ENCODE measurements around the gene TRABD2A.

The TRABD2A gene

GRCh38 chr2:84823229-84823628 lies 57.7 kb downstream of the TRABD2A start:
- DNase-seq (ENCODE audit: extremely low read depth in 1 of 2, low read depth in 1 of 2): no peak

DNA sequence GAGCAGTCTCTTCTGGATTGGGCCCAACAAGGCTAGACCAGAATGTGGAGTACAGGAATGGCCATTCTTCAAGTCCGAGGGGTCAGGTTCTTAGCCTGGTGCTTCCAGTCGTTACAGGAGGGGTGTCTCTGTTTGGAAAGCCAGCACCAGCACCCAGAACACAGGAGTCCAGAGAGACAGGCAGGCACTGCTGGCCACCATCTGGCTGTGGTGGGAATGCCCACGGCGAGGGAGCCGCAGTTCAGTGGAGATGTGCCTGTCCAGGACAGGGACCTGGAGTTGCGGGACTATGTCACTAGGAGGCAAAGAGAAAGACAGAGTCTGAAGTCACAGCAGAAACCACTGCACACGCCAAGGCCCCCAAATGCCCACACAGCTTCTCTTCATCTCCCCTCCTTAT lies 59.1 kb downstream of the TRABD2A start:
- no peak for DNase-seq (ENCODE audit: extremely low read depth in 1 of 2, low read depth in 1 of 2)

- DNase-seq (ENCODE audit: extremely low read depth in 1 of 2, low read depth in 1 of 2): no peak
Observed at GRCh38 chr2:84817239-84817655, 63.6 kb downstream of the TRABD2A start.

DNA sequence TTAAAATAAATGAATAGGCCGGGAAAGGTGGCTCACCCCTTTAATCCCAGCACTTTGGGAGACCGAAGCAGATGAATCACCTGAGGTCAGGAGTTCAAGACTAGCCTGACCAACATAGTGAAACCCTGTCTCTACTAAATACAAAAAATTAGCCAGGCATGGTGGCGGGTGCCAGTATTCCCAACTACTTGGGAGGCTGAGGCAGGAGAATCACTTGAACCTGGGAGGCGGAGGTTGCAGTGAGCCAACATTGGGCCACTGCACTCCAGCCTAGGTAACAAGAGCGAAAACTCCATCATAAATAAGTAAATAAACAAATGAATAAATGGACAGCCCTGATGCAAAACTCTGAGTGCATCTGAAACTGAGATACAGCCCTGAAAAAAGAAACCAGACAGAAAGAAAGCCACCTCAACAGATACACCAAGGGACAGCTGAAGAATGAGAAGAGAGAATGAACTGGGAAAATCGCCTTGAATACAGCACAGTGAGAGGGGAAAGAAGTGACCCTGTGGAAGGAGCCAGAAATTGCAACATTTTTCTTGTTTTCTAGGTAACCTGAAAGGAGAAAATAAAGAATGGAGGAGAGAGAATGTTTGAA lies 64.4 kb downstream of the TRABD2A start:
- no peak for DNase-seq (ENCODE audit: extremely low read depth in 1 of 2, low read depth in 1 of 2)

GRCh38 chr2:84815146-84815545 lies 65.7 kb downstream of the TRABD2A start:
- DNase-seq (ENCODE audit: extremely low read depth in 1 of 2, low read depth in 1 of 2): no peak

GRCh38 chr2:84811839-84812431 lies 68.9 kb downstream of the TRABD2A start:
- no peak for DNase-seq (ENCODE audit: extremely low read depth in 1 of 2, low read depth in 1 of 2)

DNA sequence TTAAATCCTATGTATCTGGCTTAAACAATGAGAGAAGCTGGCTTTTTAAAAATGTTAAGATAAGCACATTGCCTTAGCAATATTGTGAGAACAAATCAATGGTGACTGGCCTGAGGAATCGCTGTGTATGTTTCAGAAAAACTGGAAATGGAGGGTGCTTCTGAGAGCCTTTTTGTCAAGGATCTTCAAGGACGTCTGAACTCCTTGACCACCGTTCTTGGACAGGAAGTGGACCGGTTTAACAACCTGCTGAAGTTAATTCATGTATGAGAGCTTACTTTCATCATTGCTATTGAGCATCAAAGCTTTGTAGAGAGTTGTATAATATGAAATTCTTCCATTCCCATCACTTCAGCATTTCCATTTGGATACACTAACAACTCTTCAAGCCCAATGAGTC lies 72.6 kb downstream of the TRABD2A start:
- DNase-seq (ENCODE audit: extremely low read depth in 1 of 2, low read depth in 1 of 2): no peak

GRCh38 chr2:84807063-84807485 lies 73.8 kb downstream of the TRABD2A start:
- DNase-seq (ENCODE audit: extremely low read depth in 1 of 2, low read depth in 1 of 2): no peak

GRCh38 chr2:84805250-84805958 lies 75.5 kb downstream of the TRABD2A start:
- DNase-seq (ENCODE audit: extremely low read depth in 1 of 2, low read depth in 1 of 2): no peak

DNA sequence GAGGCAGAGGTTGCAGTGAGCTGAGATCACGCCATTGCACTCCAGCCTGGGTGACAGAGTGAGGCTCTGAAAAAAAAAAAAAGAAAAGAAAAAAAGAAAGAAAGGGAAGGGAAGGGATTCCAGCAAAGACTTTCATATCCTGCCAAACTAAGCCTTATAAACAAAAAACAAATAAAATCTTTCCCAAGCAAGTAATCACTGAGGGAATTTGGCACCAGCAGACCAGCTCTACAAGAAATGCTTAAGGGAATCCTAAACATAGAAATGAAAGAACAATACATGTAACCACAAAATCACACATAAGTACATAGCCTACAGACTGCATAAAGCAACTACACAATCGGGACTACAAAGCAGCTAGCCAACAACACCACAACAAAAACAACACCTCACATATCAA lies 79.1 kb downstream of the TRABD2A start:
- DNase-seq (ENCODE audit: extremely low read depth in 1 of 2, low read depth in 1 of 2): no peak

DNA sequence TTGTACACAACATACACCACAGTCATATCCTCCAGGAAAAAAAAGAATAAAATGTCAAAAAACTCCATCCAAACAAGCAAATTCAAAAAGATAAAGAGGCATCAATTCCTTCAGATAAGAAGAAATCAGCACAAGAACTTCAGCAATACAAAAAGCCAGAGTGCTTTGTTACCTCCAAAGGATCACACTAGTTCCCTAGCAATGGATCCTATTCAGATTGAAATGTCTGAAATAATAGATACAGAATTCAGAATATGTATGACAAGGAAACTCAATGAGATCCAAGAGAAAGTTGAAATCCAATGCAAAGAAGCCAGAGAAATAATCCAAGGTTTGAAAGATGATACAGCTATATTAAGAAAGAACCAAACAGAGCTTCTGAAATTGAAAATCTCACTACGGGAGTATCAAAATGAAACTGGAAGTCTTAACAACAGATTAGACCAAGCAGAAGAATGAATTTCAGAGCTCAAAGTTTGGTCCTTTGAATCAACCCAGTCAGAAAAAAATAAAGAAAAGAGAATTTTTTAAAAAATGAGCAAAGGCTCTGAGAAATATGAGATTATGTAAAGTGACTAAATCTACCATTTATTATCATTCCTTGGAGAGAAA lies 80.6 kb downstream of the TRABD2A start:
- DNase-seq (ENCODE audit: extremely low read depth in 1 of 2, low read depth in 1 of 2): no peak

GRCh38 chr2:84799772-84800171 lies 81.1 kb downstream of the TRABD2A start:
- DNase-seq (ENCODE audit: extremely low read depth in 1 of 2, low read depth in 1 of 2): no peak

GRCh38 chr2:84797271-84797670 lies 83.6 kb downstream of the TRABD2A start:
- no peak for DNase-seq (ENCODE audit: extremely low read depth in 1 of 2, low read depth in 1 of 2)

DNA sequence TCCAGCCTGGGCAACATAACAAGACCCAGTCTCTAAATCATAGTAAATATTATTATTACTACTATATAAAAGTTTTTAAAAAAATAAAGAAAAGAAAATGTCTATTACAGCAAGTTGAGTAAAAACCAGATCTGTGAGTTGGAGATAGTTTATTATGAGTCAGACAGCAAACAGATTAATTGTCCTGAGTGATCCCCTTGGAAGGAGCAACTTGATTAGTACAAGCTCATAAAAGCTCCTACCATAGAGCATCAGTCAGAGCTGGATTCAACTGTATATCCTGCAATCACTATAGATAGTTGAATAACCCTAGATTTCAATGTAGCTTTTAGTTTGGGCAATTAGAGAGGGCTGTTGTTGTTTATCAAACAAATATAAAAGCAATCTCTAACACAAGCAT lies 84.1 kb downstream of the TRABD2A start:
- no peak for DNase-seq (ENCODE audit: extremely low read depth in 1 of 2, low read depth in 1 of 2)

DNA sequence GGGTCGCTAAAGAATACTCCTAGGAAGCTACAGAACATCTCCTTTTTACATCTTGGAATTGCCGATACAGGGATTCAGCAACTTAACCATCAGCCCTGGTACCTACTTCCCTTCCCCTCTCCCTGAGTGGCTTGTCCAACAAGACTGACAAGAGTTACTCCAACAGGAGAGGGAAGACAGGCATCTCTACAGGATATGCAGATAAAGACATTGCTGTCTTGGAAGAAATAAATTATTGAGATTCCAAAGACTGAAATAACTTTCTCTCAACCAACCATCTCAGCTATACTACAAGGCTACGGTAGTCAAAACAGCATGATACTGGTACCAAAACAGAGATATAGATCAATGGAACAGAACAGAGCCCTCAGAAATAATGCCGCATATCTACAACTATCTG lies 87.2 kb downstream of the TRABD2A start:
- no peak for DNase-seq (ENCODE audit: extremely low read depth in 1 of 2, low read depth in 1 of 2)

GRCh38 chr2:84792856-84793522 lies 87.9 kb downstream of the TRABD2A start:
- DNase-seq (ENCODE audit: extremely low read depth in 1 of 2, low read depth in 1 of 2): no peak

DNA sequence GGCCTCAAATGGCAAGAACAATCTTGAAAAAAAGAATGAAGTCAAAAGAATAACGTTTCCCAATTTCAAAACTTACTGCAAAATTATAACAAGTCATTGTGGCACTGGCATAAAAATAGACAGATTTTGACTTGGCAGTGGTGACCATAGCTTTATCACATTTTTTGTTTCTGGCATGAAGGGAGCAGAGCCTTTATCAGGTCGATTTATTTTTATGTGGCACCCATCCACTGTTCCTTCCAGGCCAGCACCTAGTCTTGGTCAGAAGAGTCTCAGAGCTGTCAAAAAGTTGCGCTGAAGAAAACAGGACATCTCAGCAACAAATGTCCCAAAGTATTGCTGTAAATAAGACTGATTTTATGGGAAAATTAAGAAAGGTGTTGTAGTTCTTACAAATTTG lies 92.4 kb downstream of the TRABD2A start:
- DNase-seq (ENCODE audit: extremely low read depth in 1 of 2, low read depth in 1 of 2): no peak

DNA sequence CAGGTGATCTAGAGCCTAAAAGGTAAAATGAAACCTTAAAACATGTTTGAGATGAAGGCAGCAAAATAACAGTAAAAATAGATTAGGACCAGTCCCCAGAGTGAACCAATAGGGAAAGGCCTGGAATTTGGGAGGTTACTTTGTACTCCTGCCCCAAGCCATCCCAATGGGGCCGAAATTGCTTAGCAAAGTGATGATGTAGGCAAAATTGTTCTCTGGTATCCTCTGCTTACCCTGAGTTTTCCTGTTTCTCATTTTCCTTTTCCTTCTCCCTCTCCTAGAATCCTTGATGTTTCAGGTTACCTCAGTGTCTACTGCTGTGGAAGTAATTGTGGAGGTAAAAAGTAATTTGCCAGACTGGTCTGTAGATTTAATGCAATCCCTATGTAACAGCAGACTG lies 92.9 kb downstream of the TRABD2A start:
- DNase-seq (ENCODE audit: extremely low read depth in 1 of 2, low read depth in 1 of 2): no peak

GRCh38 chr2:84786601-84787000 lies 94.3 kb downstream of the TRABD2A start:
- DNase-seq (ENCODE audit: extremely low read depth in 1 of 2, low read depth in 1 of 2): no peak

- no peak for DNase-seq (ENCODE audit: extremely low read depth in 1 of 2, low read depth in 1 of 2)
Observed at GRCh38 chr2:84785950-84786349, 94.9 kb downstream of the TRABD2A start.

DNA sequence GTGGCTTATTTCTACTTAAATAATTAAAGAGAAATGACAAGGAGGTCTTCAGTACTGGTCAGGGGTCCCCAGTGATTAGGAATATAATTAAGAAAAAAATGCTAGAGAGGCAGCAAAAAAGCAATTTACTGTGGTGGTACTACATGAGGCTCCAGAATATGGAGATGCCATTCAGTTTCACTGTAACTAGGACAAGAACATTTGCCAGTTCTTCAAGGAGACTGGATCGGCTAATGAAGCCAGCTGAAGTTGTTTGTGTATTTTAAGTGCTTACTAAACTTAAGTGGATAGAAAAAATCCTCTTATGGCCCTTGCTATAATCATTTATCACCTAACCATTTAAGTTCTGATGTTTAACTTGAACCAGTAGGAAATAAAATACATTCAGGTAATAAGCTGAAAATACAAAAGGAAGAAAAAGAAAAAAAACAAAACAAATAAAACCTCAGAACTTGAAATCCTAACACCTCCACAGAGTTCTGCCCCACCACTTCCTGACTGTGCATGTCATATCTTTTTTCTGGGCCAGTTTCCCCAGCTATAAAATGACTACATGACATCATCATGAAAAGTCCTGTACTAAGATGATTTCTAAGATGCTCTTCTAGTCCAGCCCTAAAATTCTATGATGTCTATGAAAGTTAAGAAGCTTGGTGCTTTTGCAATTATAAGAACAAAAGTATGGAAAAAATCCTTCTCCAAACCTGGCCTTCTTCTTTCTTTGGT lies 98.0 kb downstream of the TRABD2A start:
- DNase-seq (ENCODE audit: extremely low read depth in 1 of 2, low read depth in 1 of 2): no peak
